ENCODE results near the gene TWF2.
"Not testable (repeated sequence)": the region's sequence is repeated elsewhere in the genome, so short reads cannot be mapped to it uniquely, and the experiment has no call there.

- not testable (repeated sequence) for TF ChIP-seq CTCF (IDR thresholded peaks at IDR 0.05; ENCODE audit: low read depth, low read length); EZH2phosphoT487 (IDR thresholded peaks at IDR 0.05; ENCODE audit: low read depth)
Measured at GRCh38 chr3:52284051-52284450, 45.1 kb upstream of the TWF2 start.

Data from OCI-LY3 (cell line).